ENCODE measurements around the gene PAK1. TPM values are rescaled to one million over a fixed set of nuclear protein-coding genes. Genes with fewer than 3 reads are reported as not detected.

Gene PAK1
- total and polyA plus RNA-seq, 2 of the 4 experiments (the other 2 are of a cell fraction), result 34.3 to 60.6 TPM

DNA sequence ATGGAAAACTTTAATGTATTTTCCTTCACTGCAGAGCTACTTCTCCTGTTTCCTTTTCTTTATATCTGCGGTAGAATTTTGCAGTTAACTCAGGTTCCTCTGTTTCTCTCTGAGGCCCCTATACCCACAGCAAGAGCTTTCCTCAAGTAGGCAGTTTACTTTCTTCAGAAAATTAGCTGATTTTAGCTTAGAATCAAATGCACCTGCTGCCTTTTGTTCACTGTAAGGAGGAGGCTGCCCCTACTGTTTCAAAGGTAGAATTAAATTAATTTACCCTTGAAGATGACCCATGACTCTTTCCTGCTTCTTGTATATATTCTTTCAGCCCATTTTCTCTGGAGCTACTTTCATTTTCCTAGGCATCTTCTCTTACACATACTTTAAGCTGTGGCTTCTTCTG lies 103.7 kb downstream of the PAK1 start:
- no CpG with 5 or more reads among the region's 1 CpG for WGBS, 2 experiments (ENCODE audit: extremely low coverage in 2 of 2, insufficient read length in 1 of 2)
- ATAC-seq (ENCODE audit: low read depth), result no peak
- no peak overlapping the region for H3K4me3 ChIP-seq (ENCODE audit: insufficient read depth, low read depth, low read length)
- H2AK5ac ChIP-seq (ENCODE audit: low read depth, low read length), result no peak overlapping the region
- no peak overlapping the region for H4K8ac ChIP-seq (ENCODE audit: low read depth in 2 of 2, low read length in 2 of 2)
- no peak overlapping the region for H2BK120ac ChIP-seq (ENCODE audit: low read depth, low read length)
- intact Hi-C loops (cut with micrococcal nuclease), result no loop called here
- H4K5ac ChIP-seq (ENCODE audit: low read depth, low read length), result no peak overlapping the region
- no peak overlapping the region for H3K4me2 ChIP-seq (ENCODE audit: low read depth, low read length)
- no peak overlapping the region for H3K23ac ChIP-seq (ENCODE audit: low read depth, low read length)
- peaks cover 2% of the 10 kb centered on the region; the same call in 1 of the 2 replicates for H3K9me1 ChIP-seq (ENCODE audit: insufficient read depth, low read length)
- H2AFZ ChIP-seq (replicated peaks; ENCODE audit: low read length, poor library complexity), result no peak overlapping the region
- H4K91ac ChIP-seq (ENCODE audit: insufficient read depth, low read depth, low read length), result no peak overlapping the region
- no peak overlapping the region for H2BK20ac ChIP-seq (ENCODE audit: low read depth, low read length)
- dilution Hi-C loops (cut with HindIII; ENCODE audit: low sequenced_read_pairs, unreplicated experiment), result no loop called here
- no peak for DNase-seq
- peaks cover 2% of the 10 kb centered on the region for H3K36me3 ChIP-seq (ENCODE audit: control insufficient read depth, insufficient read depth, low read length)
- H3K27me3 ChIP-seq (ENCODE audit: control insufficient read depth, insufficient read depth, low read length), result no peaks in the 10 kb centered on the region
- peaks cover 1% of the 10 kb centered on the region; the same call in 1 of the 2 replicates for H3K4me1 ChIP-seq (ENCODE audit: control insufficient read depth, insufficient read depth, low read length)
- no peaks in the 10 kb centered on the region for H3K9me3 ChIP-seq (ENCODE audit: control insufficient read depth, insufficient read depth, low read length)
- no peak overlapping the region for H3K4ac ChIP-seq (ENCODE audit: low read depth, low read length)
- TF ChIP-seq RFX5 (IDR thresholded peaks at IDR 0.05; ENCODE audit: low read depth, low read length) (no peak), CEBPB (IDR thresholded peaks at IDR 0.05; ENCODE audit: low read depth, low read length) (no peak), RCOR1 (IDR thresholded peaks at IDR 0.05; ENCODE audit: insufficient replicate concordance, low read length) (no peak), BHLHE40 (IDR thresholded peaks at IDR 0.05; ENCODE audit: low read depth, low read length) (no peak)
- TF ChIP-seq, protein P1, sequence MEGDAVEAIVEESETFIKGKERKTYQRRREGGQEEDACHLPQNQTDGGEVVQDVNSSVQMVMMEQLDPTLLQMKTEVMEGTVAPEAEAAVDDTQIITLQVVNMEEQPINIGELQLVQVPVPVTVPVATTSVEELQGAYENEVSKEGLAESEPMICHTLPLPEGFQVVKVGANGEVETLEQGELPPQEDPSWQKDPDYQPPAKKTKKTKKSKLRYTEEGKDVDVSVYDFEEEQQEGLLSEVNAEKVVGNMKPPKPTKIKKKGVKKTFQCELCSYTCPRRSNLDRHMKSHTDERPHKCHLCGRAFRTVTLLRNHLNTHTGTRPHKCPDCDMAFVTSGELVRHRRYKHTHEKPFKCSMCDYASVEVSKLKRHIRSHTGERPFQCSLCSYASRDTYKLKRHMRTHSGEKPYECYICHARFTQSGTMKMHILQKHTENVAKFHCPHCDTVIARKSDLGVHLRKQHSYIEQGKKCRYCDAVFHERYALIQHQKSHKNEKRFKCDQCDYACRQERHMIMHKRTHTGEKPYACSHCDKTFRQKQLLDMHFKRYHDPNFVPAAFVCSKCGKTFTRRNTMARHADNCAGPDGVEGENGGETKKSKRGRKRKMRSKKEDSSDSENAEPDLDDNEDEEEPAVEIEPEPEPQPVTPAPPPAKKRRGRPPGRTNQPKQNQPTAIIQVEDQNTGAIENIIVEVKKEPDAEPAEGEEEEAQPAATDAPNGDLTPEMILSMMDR (conservative IDR thresholded peaks at IDR 0.05; ENCODE audit: low read depth, low read length), result no peak
- TF ChIP-seq, protein P2, sequence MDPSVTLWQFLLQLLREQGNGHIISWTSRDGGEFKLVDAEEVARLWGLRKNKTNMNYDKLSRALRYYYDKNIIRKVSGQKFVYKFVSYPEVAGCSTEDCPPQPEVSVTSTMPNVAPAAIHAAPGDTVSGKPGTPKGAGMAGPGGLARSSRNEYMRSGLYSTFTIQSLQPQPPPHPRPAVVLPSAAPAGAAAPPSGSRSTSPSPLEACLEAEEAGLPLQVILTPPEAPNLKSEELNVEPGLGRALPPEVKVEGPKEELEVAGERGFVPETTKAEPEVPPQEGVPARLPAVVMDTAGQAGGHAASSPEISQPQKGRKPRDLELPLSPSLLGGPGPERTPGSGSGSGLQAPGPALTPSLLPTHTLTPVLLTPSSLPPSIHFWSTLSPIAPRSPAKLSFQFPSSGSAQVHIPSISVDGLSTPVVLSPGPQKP (IDR thresholded peaks at IDR 0.05; ENCODE audit: borderline replicate concordance, low read depth, low read length), result no peak
- no TSS peak for BruUV-seq (replicated peaks)
- H3K14ac ChIP-seq (replicated peaks; ENCODE audit: low read depth, low read length), result no peak overlapping the region
- ChIA-PET POLR2A (ENCODE audit: unreplicated experiment) (no interaction called here), CTCF (interaction anchor here (0.6 to 1.3 kb wide), 2 partner anchors 38 to 451 kb away, joined by 3 to 4 read pairs; no protein-coding TSS in a partner anchor)
- no peak overlapping the region for H3K18ac ChIP-seq (ENCODE audit: low read depth, low read length)
- no peak overlapping the region for H2BK15ac ChIP-seq (ENCODE audit: low read depth, low read length)
- no peak overlapping the region for H3K56ac ChIP-seq (ENCODE audit: extremely low read depth, insufficient read depth, low read length)
- no peaks in the 10 kb centered on the region for H4K20me1 ChIP-seq (ENCODE audit: insufficient read depth, low read length)
- in situ Hi-C loops (cut with MboI; ENCODE audit: low sequenced_read_pairs), result no loop called here
- no peak overlapping the region for H3K27ac ChIP-seq (ENCODE audit: insufficient read depth, low read length)
- H3K79me1 ChIP-seq (ENCODE audit: low read depth in 1 of 2, low read length in 2 of 2), result 0 out of 4 replicates have a peak, but pooled peaks cover 0 to 2% of the 10 kb centered on the region in 2 experiments
- no peak overlapping the region for H2AK9ac ChIP-seq (replicated peaks; ENCODE audit: low read depth, low read length, poor library complexity)
- H3K9ac ChIP-seq (ENCODE audit: low read depth, low read length), result no peak overlapping the region
- H2BK5ac ChIP-seq (ENCODE audit: low read depth, low read length, poor library complexity, severe bottlenecking), result no peak overlapping the region

Data from IMR-90 (cell line).